Ishikawa (cell line): ENCODE data around the gene CLSTN2.

ENCODE experiments used
- CEBPB ChIP-seq: IDR thresholded peaks from 2 replicates; pipeline ENCODE4 v1.6.1; 2012
- CREB1 ChIP-seq: IDR thresholded peaks from 2 replicates; pipeline ENCODE4 v1.6.1; 2012; ENCODE audit warnings: low read depth
- EGR1 ChIP-seq: IDR thresholded peaks from 2 replicates; pipeline ENCODE4 v1.6.1; 2012
- EP300 ChIP-seq: IDR thresholded peaks from 2 replicates; pipeline ENCODE4 v1.6.1; 2012; ENCODE audit warnings: borderline replicate concordance
- FOXM1 ChIP-seq: IDR thresholded peaks from 2 replicates; pipeline ENCODE4 v1.6.1; 2012; ENCODE audit warnings: low read depth, borderline replicate concordance
- NFIC ChIP-seq: IDR thresholded peaks from 2 replicates; pipeline ENCODE4 v1.6.1; 2012
- RAD21 ChIP-seq: IDR thresholded peaks from 2 replicates; pipeline ENCODE4 v1.6.1; 2012; ENCODE audit warnings: low read depth
- TAF1 ChIP-seq: IDR thresholded peaks from 2 replicates; pipeline ENCODE4 v1.6.1; 2012; ENCODE audit warnings: low read depth, mild to moderate bottlenecking
- TCF12 ChIP-seq: IDR thresholded peaks from 2 replicates; pipeline ENCODE4 v1.6.1; 2012; ENCODE audit warnings: low read depth
- TEAD4 ChIP-seq: IDR thresholded peaks from 2 replicates; pipeline ENCODE4 v1.6.1; 2012
- USF1 ChIP-seq: IDR thresholded peaks from 2 replicates; pipeline ENCODE4 v1.6.1; 2012
- YY1 ChIP-seq: IDR thresholded peaks from 2 replicates; pipeline ENCODE4 v1.6.1; 2012; ENCODE audit warnings: low read depth
- ZBTB7A ChIP-seq: IDR thresholded peaks from 2 replicates; pipeline ENCODE4 v1.6.1; 2012; ENCODE audit warnings: low read depth
- TF ChIP-seq, protein P1 (sequence below): IDR thresholded peaks from 2 replicates; pipeline ENCODE4 v1.6.1; 2012
- TF ChIP-seq, protein P2 (sequence below): IDR thresholded peaks from 2 replicates; pipeline ENCODE4 v1.6.1; 2012; ENCODE audit warnings: low read depth, mild to moderate bottlenecking

The CLSTN2 gene

DNA sequence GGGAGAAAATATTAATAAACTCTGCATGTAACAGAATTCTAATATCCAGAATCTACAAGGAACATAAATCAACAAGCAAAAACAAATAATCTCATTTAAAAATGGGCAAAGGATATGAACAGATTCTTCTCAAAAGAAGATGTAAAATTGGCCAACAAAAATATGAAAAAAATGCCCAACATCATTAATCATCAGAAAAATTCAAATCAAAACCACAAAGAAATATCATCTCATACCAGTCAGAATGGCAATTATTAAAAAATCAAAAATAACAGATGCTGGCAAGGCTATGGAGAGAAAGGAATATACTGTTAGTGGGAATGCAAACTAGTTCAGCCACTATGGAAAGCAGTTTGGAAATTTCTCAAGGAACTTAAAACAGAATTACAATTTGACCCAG, 592.2 kb downstream of the CLSTN2 start:
- TF ChIP-seq FOXM1 (no peak), TCF12 (no peak), CEBPB (no peak), TEAD4 (no peak), ZBTB7A (no peak), NFIC (no peak), CREB1 (no peak), EGR1 (no peak), TAF1 (no peak), RAD21 (no peak), YY1 (no peak)
- TF ChIP-seq, protein P1, sequence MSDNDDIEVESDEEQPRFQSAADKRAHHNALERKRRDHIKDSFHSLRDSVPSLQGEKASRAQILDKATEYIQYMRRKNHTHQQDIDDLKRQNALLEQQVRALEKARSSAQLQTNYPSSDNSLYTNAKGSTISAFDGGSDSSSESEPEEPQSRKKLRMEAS: no peak
- TF ChIP-seq, protein P2, sequence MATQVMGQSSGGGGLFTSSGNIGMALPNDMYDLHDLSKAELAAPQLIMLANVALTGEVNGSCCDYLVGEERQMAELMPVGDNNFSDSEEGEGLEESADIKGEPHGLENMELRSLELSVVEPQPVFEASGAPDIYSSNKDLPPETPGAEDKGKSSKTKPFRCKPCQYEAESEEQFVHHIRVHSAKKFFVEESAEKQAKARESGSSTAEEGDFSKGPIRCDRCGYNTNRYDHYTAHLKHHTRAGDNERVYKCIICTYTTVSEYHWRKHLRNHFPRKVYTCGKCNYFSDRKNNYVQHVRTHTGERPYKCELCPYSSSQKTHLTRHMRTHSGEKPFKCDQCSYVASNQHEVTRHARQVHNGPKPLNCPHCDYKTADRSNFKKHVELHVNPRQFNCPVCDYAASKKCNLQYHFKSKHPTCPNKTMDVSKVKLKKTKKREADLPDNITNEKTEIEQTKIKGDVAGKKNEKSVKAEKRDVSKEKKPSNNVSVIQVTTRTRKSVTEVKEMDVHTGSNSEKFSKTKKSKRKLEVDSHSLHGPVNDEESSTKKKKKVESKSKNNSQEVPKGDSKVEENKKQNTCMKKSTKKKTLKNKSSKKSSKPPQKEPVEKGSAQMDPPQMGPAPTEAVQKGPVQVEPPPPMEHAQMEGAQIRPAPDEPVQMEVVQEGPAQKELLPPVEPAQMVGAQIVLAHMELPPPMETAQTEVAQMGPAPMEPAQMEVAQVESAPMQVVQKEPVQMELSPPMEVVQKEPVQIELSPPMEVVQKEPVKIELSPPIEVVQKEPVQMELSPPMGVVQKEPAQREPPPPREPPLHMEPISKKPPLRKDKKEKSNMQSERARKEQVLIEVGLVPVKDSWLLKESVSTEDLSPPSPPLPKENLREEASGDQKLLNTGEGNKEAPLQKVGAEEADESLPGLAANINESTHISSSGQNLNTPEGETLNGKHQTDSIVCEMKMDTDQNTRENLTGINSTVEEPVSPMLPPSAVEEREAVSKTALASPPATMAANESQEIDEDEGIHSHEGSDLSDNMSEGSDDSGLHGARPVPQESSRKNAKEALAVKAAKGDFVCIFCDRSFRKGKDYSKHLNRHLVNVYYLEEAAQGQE: no peak

- TF ChIP-seq EP300: no peak
- no peak for TF ChIP-seq TEAD4
- no peak for TF ChIP-seq ZBTB7A
- TF ChIP-seq RAD21: no peak
- TF ChIP-seq, protein P2: no peak
Measured at GRCh38 chr3:140529096-140529495, 594.1 kb downstream of the CLSTN2 start.

DNA sequence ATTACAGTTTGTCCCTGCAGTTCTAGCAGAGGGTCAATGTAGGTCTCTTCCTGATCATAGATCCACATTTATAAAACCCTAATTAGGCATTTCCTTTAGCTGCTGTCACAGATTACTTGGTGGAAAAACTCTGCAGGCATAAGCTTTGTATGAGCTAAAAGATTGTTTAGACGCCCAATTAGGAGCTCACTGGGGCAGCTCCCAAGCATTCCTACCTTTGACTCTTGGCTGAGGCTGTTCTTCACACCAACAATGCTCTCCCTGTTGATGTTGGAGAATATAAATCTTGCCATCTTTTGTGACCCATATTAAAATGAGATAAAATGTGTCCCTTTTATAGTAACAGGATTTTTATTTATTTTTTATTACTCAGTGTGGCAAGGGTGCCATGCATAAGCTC, 594.6 kb downstream of the CLSTN2 start:
- TF ChIP-seq ZBTB7A (no peak), NFIC (no peak), TEAD4 (no peak), YY1 (no peak), RAD21 (no peak), CREB1 (no peak), USF1 (no peak), FOXM1 (no peak), EP300 (no peak), TAF1 (no peak), CEBPB (no peak)
- TF ChIP-seq, protein P1: no peak
- TF ChIP-seq, protein P2: no peak

GRCh38 chr3:140530131-140530530, 595.1 kb downstream of the CLSTN2 start:
- TF ChIP-seq, protein P1: no peak
- TF ChIP-seq TCF12 (no peak), YY1 (no peak), EP300 (no peak), TAF1 (no peak), CEBPB (no peak), NFIC (no peak), FOXM1 (no peak), USF1 (no peak), CREB1 (no peak), ZBTB7A (no peak), TEAD4 (no peak), RAD21 (no peak), EGR1 (no peak)
- TF ChIP-seq, protein P2: no peak
